Liver (tissue), 9 donors: Measurements from ENCODE around the gene LRRFIP1. TPM values are rescaled to one million over a fixed set of nuclear protein-coding genes. Genes with fewer than 3 reads are reported as not detected.

Experiments used
- DNase-seq: peaks from one replicate; pipeline ENCODE4 v3.0.0-alpha.2; 2017; ENCODE audit warnings: low spot score
- H3K27ac ChIP-seq, 2 donors: one replicate each; pipeline ENCODE4 v1.7.0; 2013; ENCODE audit warnings: inconsistent platforms in 2 of 2, low read length in 2 of 2, control low read depth in 1 of 2, low read depth in 1 of 2, mild to moderate bottlenecking in 1 of 2
- H3K27me3 ChIP-seq, 4 donors: one replicate each; pipeline versions ENCODE4 v1.6.1 to v1.7.0; 2013; ENCODE audit warnings: low read length in 3 of 4, inconsistent platforms in 1 of 4, mild to moderate bottlenecking in 1 of 4, moderate library complexity in 1 of 4; ENCODE audit not compliant: control insufficient read depth in 4 of 4, insufficient read depth in 4 of 4
- H3K36me3 ChIP-seq, 4 donors: one replicate each; pipeline versions ENCODE4 v1.6.1 to v1.7.0; 2013; ENCODE audit warnings: low read length in 3 of 4, mild to moderate bottlenecking in 3 of 4, low read depth in 1 of 4, moderate library complexity in 1 of 4; ENCODE audit not compliant: control insufficient read depth in 4 of 4, insufficient read depth in 3 of 4
- H3K4me1 ChIP-seq, 4 donors: one replicate each; pipeline versions ENCODE4 v1.6.1 to v1.7.0; 2013; ENCODE audit warnings: low read length in 3 of 4, mild to moderate bottlenecking in 3 of 4, moderate library complexity in 1 of 4; ENCODE audit not compliant: control insufficient read depth in 4 of 4, insufficient read depth in 4 of 4
- H3K4me3 ChIP-seq, 3 donors: one replicate each; pipeline versions ENCODE4 v1.6.1 to v1.7.0; 2013; ENCODE audit warnings: low read length in 3 of 3, control low read depth in 1 of 3, low read depth in 1 of 3, mild to moderate bottlenecking in 1 of 3
- H3K9ac ChIP-seq, 2 donors: one replicate each; pipeline ENCODE4 v1.7.0; 2013; ENCODE audit warnings: low read length in 2 of 2, mild to moderate bottlenecking in 2 of 2, moderate library complexity in 2 of 2, control low read depth in 1 of 2, low read depth in 1 of 2
- H3K9me3 ChIP-seq, 4 donors: one replicate each; pipeline versions ENCODE4 v1.6.1 to v1.7.0; 2013; ENCODE audit warnings: low read length in 3 of 4; ENCODE audit not compliant: control insufficient read depth in 4 of 4
- ATF3 ChIP-seq: IDR thresholded peaks from 2 replicates; pipeline ENCODE4 v1.6.1; 2016; ENCODE audit warnings: antibody characterized with exemption
- CTCF ChIP-seq: fragments of 150-350 bp; IDR thresholded peaks from 2 replicates; pipeline ENCODE4 v1.5.1; 2017; ENCODE audit warnings: improper control_type of control experiment, low read depth, low read length; ENCODE audit not compliant: missing input control
- EGR1 ChIP-seq, 2 donors: IDR thresholded peaks; 2 replicates each; pipeline ENCODE4 v1.6.1; 2016 to 2018; ENCODE audit warnings: antibody characterized with exemption in 2 of 2, low read depth in 2 of 2
- FOXA1 ChIP-seq: IDR thresholded peaks from 2 replicates; pipeline ENCODE4 v1.6.1; 2016; ENCODE audit warnings: antibody characterized with exemption
- FOXA2 ChIP-seq: IDR thresholded peaks from 2 replicates; pipeline ENCODE4 v1.6.1; 2016; ENCODE audit warnings: antibody characterized with exemption
- GABPA ChIP-seq, 2 donors: IDR thresholded peaks in 1 of 2; conservative IDR thresholded peaks in 1 of 2; 2 replicates each; pipeline ENCODE4 v1.6.1; 2016; ENCODE audit warnings: antibody characterized with exemption in 2 of 2, mild to moderate bottlenecking in 1 of 2, moderate library complexity in 1 of 2
- HNF4A ChIP-seq, 2 donors: conservative IDR thresholded peaks; 2 replicates each; pipeline ENCODE4 v1.6.1; 2016; ENCODE audit warnings: antibody characterized with exemption in 2 of 2, mild to moderate bottlenecking in 2 of 2
- HNF4G ChIP-seq: IDR thresholded peaks from 2 replicates; pipeline ENCODE4 v1.6.1; 2016; ENCODE audit warnings: antibody characterized with exemption
- JUND ChIP-seq, 2 donors: IDR thresholded peaks; 2 replicates each; pipeline ENCODE4 v1.6.1; 2016; ENCODE audit warnings: antibody characterized with exemption in 2 of 2
- MAX ChIP-seq: IDR thresholded peaks from 2 replicates; pipeline ENCODE4 v1.6.1; 2016; ENCODE audit warnings: antibody characterized with exemption
- NR2F2 ChIP-seq: IDR thresholded peaks from 2 replicates; pipeline ENCODE4 v1.6.1; 2016; ENCODE audit warnings: antibody characterized with exemption
- RAD21 ChIP-seq, 2 donors: IDR thresholded peaks; 2 replicates each; pipeline ENCODE4 v1.6.1; 2016; ENCODE audit warnings: antibody characterized with exemption in 2 of 2, mild to moderate bottlenecking in 2 of 2
- REST ChIP-seq: IDR thresholded peaks from 2 replicates; pipeline ENCODE4 v1.6.1; 2016; ENCODE audit warnings: antibody characterized with exemption, mild to moderate bottlenecking
- RXRA ChIP-seq, 2 donors: IDR thresholded peaks; 2 replicates each; pipeline ENCODE4 v1.6.1; 2017 to 2018; ENCODE audit warnings: antibody characterized with exemption in 2 of 2, mild to moderate bottlenecking in 1 of 2
- SP1 ChIP-seq: IDR thresholded peaks from 2 replicates; pipeline ENCODE4 v1.6.1; 2018; ENCODE audit warnings: antibody characterized with exemption, mild to moderate bottlenecking
- TAF1 ChIP-seq: conservative IDR thresholded peaks from 2 replicates; pipeline ENCODE4 v1.6.1; 2016; ENCODE audit warnings: antibody characterized with exemption, mild to moderate bottlenecking
- YY1 ChIP-seq: IDR thresholded peaks from 2 replicates; pipeline ENCODE4 v1.6.1; 2016; ENCODE audit warnings: antibody characterized with exemption, mild to moderate bottlenecking
- ZBTB33 ChIP-seq: IDR thresholded peaks from 2 replicates; pipeline ENCODE4 v1.6.1; 2016; ENCODE audit warnings: antibody characterized with exemption
- WGBS: extraction: QIAGEN DNeasy Blood & Tissue Kit; methylation state at CpG from one replicate; pipeline ENCODE4 v1.1.7; 2013; 5-methylcytosine and 5-hydroxymethylcytosine counted together
- polyA plus RNA-seq, 2 donors: library from polyadenylated mRNA; stranded (reverse) in 1 of 2; unstranded in 1 of 2; fragments of 200-250 nt in 1 of 2; fragments of >200 nt in 1 of 2; fragmentation: Nextera tagmentation in 1 of 2; extraction: Ambion mirVana in 1 of 2; gene quantifications; one replicate each; pipeline versions ENCODE4 v1.2.1 to v1.2.3, GENCODE V29; 2013 to 2015
- total RNA-seq, 2 donors: library from RNA; depleted of rRNA; stranded (reverse); fragments of >200 nt; gene quantifications; one replicate each; pipeline ENCODE4 v1.2.3, GENCODE V29; 2014
- donor health status: healthy.
- donor health status: healthy.
- donor health status: healthy.
- donor health status: healthy.
- donor health status: healthy.

The LRRFIP1 gene
- total and polyA plus RNA-seq, 4 donors = 13.3 to 56.1 (median 39.1) TPM

GRCh38 chr2:237744270-237744612 is 116.9 kb downstream of the LRRFIP1 start:
- H3K9ac ChIP-seq = peak overlapping the region; percentile 57 to 84
- H3K27ac ChIP-seq = peak overlapping the region; percentile 89 to 91
- no peaks in the 10 kb centered on the region for H3K9me3 ChIP-seq
- H3K27me3 ChIP-seq = no peaks in the 10 kb centered on the region
- DNase-seq = no peak
- H3K4me1 ChIP-seq = peaks cover 13 to 37% (median 29%) of the 10 kb centered on the region in 4 donors
- WGBS = 53% methylated on average over 6 of the region's 6 CpGs
- no peak overlapping the region for H3K4me3 ChIP-seq
- peaks cover 2 to 6% (median 3%) of the 10 kb centered on the region in 4 donors for H3K36me3 ChIP-seq
- TF ChIP-seq TAF1 = no peak
- TF ChIP-seq SP1 = no peak
- no peak for TF ChIP-seq RXRA (IDR thresholded peaks at IDR 0.05)
- TF ChIP-seq RAD21 (IDR thresholded peaks at IDR 0.05) = no peak
- no peak for TF ChIP-seq HNF4A (conservative IDR thresholded peaks at IDR 0.05)
- TF ChIP-seq CTCF = no peak
- TF ChIP-seq MAX = no peak
- TF ChIP-seq REST = no peak
- TF ChIP-seq HNF4G = no peak
- TF ChIP-seq FOXA1 = no peak
- no peak for TF ChIP-seq YY1
- no peak for TF ChIP-seq JUND (IDR thresholded peaks at IDR 0.05)
- no peak for TF ChIP-seq ZBTB33
- TF ChIP-seq NR2F2 = no peak

- TF ChIP-seq EGR1 (IDR thresholded peaks at IDR 0.05; ENCODE audit: low read depth in 2 of 2) (no peak), CTCF (peak; percentile 99), RXRA (IDR thresholded peaks at IDR 0.05) (peak in 1 of 2 donors; percentile 50), NR2F2 (no peak), FOXA1 (no peak), RAD21 (IDR thresholded peaks at IDR 0.05) (peak; percentile 100), FOXA2 (no peak), SP1 (no peak), GABPA (IDR thresholded peaks at IDR 0.05 in 1 of 2, conservative IDR thresholded peaks at IDR 0.05 in 1 of 2) (no peak), ZBTB33 (no peak), JUND (IDR thresholded peaks at IDR 0.05) (no peak), HNF4A (conservative IDR thresholded peaks at IDR 0.05) (peak in 1 of 2 donors; percentile 46), YY1 (no peak), ATF3 (no peak)
- peaks cover 13 to 37% (median 29%) of the 10 kb centered on the region in 4 donors for H3K4me1 ChIP-seq
- H3K4me3 ChIP-seq = no peak overlapping the region
- H3K9me3 ChIP-seq = no peaks in the 10 kb centered on the region
- 39% methylated on average over 18 of the region's 18 CpGs for WGBS
- H3K9ac ChIP-seq = peak overlapping the region; percentile 57 to 84
- H3K27me3 ChIP-seq = no peaks in the 10 kb centered on the region
- H3K36me3 ChIP-seq = peaks cover 2 to 9% (median 6%) of the 10 kb centered on the region in 4 donors
- peak overlapping the region; percentile 89 to 91 for H3K27ac ChIP-seq
- peak; percentile 86 for DNase-seq
Observed at GRCh38 chr2:237744613-237745249, 117.3 kb downstream of the LRRFIP1 start.
